Effector memory CD4-positive, alpha-beta T cell (primary cell): ENCODE results near the gene GRK3.

Experiments used
- DNase-seq, 3 donors: peaks; one replicate each; pipeline ENCODE4 v3.0.0-alpha.2; 2020
- H3K27ac ChIP-seq: 2 replicates; pipeline ENCODE4 v1.7.0; 2013; ENCODE audit warnings: mild to moderate bottlenecking, low read length, moderate library complexity; ENCODE audit not compliant: insufficient read depth, poor library complexity, severe bottlenecking
- H3K27me3 ChIP-seq: replicated peaks from 2 replicates; pipeline ENCODE4 v1.7.0; 2013; ENCODE audit warnings: mild to moderate bottlenecking, low read length; ENCODE audit not compliant: insufficient read depth, control insufficient read depth, poor library complexity, severe bottlenecking
- H3K36me3 ChIP-seq: 2 replicates; pipeline ENCODE4 v1.7.0; 2013; ENCODE audit warnings: mild to moderate bottlenecking, low read length, moderate library complexity; ENCODE audit not compliant: control insufficient read depth, insufficient read depth
- H3K4me1 ChIP-seq: 2 replicates; pipeline ENCODE4 v1.7.0; 2013; ENCODE audit warnings: low read length, mild to moderate bottlenecking; ENCODE audit not compliant: control insufficient read depth, insufficient read depth, poor library complexity, severe bottlenecking
- H3K4me3 ChIP-seq: 2 replicates; pipeline ENCODE4 v1.7.0; 2013; ENCODE audit warnings: low read length, low read depth, mild to moderate bottlenecking; ENCODE audit not compliant: insufficient read depth, poor library complexity, severe bottlenecking
- H3K9me3 ChIP-seq: 2 replicates; pipeline ENCODE4 v1.7.0; 2013; ENCODE audit warnings: mild to moderate bottlenecking, low read length, moderate library complexity; ENCODE audit not compliant: control insufficient read depth

The GRK3 gene

DNA sequence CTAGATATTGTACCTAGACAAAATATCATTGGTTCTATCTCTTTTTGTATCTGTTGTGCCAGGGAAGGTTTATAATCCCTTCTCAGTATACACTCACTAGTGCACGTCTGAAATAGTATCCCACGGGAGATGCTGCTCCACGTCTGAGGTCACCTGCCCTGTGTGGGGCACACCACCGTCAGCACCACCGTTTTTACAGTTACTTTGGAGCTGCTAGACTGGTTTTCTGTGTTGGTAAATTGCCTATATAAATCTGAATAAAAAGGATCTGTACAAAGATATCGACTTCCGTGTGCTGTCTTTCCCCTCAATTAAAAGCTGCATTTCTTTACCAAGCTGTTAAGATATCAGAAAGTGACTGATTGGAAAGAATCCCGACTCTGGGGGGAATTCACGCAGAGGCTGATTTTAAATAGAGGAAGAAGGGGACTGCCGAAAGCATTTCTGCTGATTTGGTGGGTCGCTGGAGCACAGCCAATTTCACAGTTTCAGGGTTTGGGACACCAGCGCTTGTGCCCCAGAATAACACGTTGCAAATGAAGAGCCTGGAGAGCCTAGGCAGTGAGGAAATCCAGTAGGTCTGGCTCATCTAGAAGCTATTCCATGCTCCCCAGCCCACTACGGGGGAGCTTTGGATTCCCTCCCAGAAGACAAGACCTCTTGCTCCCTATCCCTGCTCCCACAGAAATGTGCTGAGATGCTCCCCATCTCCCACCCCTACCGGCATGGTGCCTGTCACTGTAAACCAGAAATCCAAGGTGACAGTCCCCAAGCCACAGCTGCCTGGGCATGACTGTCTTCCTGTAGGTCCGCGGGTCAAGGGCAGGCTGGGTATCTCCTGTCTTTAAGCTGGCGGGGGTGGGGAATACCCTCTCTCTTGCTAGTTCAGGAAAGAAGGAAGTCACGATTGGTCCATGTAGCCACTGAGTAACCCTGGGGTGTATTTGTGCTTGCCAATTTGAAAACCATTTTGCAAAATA is 164.8 kb downstream of the GRK3 start:
- no peaks in the 10 kb centered on the region for H3K4me1 ChIP-seq
- no peaks in the 10 kb centered on the region for H3K9me3 ChIP-seq
- H3K36me3 ChIP-seq: no peaks in the 10 kb centered on the region
- no peaks in the 10 kb centered on the region for H3K27me3 ChIP-seq
- DNase-seq: no peak
- H3K4me3 ChIP-seq: no peak overlapping the region
- H3K27ac ChIP-seq: no peak overlapping the region

DNA sequence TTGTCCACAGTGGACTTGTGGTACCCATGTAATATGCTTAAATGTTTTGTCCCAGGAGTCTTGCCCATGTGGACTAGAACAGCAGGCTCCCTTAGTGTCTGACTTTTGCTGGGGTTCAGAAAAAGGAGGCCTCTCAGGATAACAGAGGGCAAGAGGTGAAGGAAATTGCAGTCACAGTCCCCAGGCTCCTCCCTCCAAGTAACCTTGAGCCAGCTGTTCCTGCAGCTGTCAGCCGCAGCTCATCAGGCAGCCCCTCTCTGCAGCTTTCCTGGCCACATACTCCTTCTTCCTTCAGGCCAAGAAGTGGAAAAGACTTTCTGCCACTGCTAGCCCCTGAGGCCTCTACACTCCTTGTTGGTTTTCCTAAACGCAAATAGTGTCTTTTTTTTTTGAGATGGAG is 171.2 kb downstream of the GRK3 start:
- H3K4me1 ChIP-seq: no peaks in the 10 kb centered on the region
- H3K4me3 ChIP-seq: no peak overlapping the region
- no peaks in the 10 kb centered on the region for H3K36me3 ChIP-seq
- DNase-seq: no peak
- no peak overlapping the region for H3K27ac ChIP-seq
- H3K27me3 ChIP-seq: no peaks in the 10 kb centered on the region
- no peaks in the 10 kb centered on the region for H3K9me3 ChIP-seq

DNA sequence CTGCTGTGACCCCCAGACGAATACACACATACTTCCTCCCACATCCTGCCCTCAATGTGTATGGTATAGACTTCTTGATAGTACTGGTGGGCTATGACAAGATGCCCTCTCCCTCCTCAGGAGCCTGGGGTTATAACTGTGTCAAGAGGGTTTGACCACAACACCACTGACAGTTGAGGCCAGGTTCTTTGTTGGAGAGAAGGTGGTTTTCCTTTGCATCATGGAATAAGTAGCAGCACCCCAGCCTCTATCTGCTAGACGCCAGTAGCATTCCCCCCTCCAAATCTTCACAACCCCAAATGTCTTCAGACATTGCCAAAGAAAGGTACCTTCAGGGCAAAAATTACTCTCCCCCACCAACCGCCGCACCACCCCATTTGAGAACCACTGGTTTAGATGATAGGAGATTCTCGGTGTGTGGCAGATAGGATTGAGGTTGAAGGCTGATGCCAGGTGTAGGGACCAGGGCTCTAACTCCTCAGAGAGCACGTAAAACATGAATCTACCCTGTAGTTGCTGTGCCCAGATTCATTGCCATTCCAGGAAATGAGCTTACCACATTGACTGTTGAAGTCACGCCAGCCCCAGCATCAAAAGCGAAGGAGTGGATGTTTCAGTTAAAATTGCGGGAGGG is 172.0 kb downstream of the GRK3 start:
- no peak overlapping the region for H3K4me3 ChIP-seq
- H3K36me3 ChIP-seq: no peaks in the 10 kb centered on the region
- no peaks in the 10 kb centered on the region for H3K27me3 ChIP-seq
- no peak overlapping the region for H3K27ac ChIP-seq
- no peak for DNase-seq
- H3K9me3 ChIP-seq: no peaks in the 10 kb centered on the region
- H3K4me1 ChIP-seq: no peaks in the 10 kb centered on the region

DNA sequence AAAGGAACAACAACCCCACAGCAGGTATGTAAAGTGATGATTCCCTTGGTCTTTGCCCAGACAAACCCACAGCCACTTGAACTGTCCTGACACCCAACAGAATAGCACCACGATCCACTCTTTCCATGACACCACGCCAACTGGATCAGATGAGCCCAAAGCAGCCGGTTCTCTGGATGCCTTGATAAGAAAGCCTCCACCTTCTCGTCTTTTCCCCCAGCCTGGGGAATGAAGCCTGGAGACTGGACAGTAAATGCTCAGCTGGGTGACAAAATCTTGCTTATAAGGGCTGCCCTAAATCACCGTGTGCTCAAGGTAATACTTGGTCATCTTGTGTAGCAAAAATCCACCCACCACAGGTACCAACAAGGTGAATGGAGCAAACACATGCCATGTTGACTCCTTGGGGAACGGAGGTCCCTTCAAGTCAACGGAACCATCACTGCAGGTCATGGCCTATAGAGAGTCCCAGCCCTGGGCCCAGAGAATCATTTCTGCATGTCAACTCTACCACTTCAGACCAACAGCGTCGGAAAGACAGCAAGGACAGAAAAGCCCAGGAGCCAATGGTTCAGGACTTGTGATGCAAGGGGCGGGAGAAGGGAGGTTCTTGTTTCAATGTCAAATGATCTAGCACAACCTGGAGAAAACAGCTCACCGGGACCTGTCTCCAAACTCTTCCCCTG is 175.3 kb downstream of the GRK3 start:
- H3K36me3 ChIP-seq: no peaks in the 10 kb centered on the region
- no peak overlapping the region for H3K27ac ChIP-seq
- H3K9me3 ChIP-seq: no peaks in the 10 kb centered on the region
- DNase-seq: no peak
- H3K4me1 ChIP-seq: no peaks in the 10 kb centered on the region
- H3K27me3 ChIP-seq: no peaks in the 10 kb centered on the region
- no peak overlapping the region for H3K4me3 ChIP-seq

DNA sequence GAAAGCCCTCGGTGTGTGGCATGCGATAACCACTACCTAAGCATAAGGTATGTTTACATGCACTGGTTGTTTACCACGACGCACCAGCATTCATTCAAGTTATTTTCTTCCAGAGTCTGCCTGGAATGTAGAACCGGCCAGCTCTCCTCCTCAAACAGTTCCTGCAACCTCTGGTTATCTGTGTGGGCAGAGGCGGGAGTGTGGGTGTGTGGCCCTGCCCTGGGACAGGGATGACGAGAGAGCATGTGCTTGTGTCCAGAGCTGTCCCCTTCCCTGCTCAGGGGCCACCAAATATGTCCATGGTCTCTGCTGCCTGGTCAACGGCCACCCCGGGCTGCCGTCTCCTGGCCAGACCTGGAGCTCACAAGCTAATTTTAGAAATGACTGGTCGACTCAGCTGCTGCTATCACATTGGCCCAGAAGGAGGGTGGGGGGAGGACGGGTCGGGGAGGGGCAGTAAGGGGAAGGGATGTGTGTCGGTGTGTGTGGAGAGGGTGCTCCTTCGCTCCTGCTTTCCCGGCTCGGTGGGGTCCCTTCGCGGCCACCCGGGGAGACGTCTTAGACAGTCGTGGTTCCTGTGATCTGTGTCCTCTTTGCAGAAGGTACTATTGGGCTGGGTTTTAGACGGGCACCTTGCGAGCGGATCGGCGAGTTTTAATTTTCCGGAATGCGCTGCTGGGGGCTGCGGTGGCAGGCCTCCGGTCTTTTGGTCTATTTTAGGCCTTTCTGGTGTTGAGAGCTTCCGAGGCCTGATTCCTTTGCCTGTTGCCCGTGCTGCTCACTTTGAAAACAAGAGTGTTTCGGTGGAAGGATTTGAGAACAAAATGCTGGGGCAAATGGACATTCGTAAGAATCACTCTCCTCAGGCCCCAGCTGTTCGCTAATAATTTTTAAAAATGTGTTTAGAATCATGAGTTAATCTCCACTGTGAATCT is 177.5 kb downstream of the GRK3 start, which contains the start of gene MYO18B:
TSS of gene MYO18B (plus strand) at position 497 of the 935 bp plus-strand sequence. CDS start 18,905 bp downstream, outside the sequence.
- H3K4me1 ChIP-seq: no peaks in the 10 kb centered on the region
- DNase-seq: no peak
- H3K27me3 ChIP-seq: no peaks in the 10 kb centered on the region
- H3K36me3 ChIP-seq: no peaks in the 10 kb centered on the region
- no peak within 1 kb of the TSS for H3K27ac ChIP-seq
- no peak within 1 kb of the TSS for H3K4me3 ChIP-seq
- H3K9me3 ChIP-seq: no peaks in the 10 kb centered on the region

DNA sequence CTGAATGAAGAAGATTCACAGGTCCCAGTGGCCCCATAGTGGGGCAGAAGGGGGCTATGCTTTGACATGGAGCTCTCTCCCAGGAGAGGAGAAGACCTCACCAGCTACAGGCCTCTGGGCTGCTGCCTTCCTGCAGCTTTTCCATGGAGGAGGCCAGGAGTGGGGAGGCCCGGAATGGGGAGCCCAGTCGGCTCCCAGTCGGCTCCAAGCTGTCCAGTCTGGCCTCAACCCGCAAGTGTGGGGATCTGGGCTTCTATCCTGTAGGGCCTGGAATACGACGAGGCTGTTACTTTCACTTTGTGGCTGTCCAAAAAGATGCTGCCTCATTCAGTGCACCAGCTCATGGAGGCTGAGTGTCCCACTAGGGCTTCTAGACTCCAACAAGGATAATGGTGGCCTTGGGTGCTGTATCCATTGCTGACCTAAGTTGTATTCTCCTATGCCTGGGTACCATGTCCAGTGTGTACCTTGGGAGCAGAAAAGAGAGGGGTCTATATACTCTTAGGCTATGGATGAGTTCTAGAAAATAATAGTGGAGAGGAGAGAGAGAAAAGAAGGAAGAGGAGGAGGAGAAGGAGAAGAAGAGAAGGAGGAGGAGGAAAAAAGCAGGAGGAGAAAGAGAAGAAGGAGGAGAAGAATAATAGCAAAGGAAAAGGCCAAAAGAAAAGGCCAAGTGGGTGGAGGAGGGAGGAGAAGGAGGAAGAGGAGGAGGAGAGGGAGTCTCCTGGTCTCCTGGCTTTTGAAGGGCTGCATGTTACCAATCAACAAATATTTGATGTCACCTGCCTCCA is 178.6 kb downstream of the GRK3 start:
- no peaks in the 10 kb centered on the region for H3K4me1 ChIP-seq
- no peak overlapping the region for H3K27ac ChIP-seq
- H3K36me3 ChIP-seq: no peaks in the 10 kb centered on the region
- H3K9me3 ChIP-seq: no peaks in the 10 kb centered on the region
- H3K4me3 ChIP-seq: no peak overlapping the region
- no peaks in the 10 kb centered on the region for H3K27me3 ChIP-seq
- DNase-seq: no peak

DNA sequence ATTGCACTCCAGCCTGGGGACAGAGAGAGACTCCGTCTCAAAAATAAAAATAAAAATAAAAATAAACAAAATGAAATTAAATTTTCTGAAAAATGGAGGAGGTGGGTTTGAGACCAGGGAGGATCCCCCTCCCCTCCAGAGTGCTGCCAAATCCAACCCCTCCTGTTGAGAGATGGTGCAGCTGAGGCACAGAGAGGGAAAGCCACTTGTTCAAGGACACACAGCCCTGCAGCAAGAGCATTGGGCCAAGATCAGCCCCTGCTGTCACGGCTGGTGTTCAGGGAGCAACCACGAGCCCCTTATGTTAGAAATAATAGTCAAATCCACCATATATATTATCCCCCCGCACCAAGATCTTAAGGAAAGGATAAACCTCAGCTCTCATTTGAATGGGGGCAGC is 180.2 kb downstream of the GRK3 start:
- Histone ChIP-seq H3K27ac (no peak overlapping the region), H3K9me3 (no peaks in the 10 kb centered on the region), H3K4me1 (no peaks in the 10 kb centered on the region), H3K36me3 (no peaks in the 10 kb centered on the region), H3K27me3 (no peaks in the 10 kb centered on the region), H3K4me3 (no peak overlapping the region)
- DNase-seq: no peak

DNA sequence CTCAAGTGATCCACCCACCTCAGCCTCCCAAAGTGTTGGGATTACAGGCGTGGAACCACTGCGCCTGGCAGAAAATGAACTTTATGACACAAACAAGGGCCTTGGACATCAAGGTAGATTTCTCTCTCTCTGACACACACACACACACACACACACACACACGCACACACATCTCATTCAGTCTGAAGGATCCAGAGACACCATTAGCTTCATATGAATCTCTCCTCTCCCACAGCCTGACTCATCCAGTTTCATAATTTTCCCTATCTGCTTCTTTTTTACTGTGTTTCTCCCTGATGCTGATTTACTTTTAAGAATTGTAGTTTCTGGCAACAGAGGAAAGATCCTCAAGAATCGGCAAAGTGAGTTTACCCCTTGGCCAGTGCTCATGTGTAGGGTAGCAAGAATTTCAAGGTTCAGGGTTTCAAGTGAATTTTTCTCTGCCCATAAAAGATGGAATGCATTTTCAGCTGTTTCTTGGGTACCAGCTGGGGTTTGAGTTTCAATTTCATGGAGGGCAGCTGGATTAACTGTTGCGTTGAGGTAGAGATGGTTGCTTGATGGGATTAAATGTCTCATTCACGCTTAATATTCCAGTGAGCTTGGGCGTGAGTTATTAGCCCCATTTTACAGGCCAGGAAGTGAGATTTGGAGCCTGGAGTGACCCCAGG is 181.0 kb downstream of the GRK3 start:
- Histone ChIP-seq H3K4me1 (no peaks in the 10 kb centered on the region), H3K9me3 (no peaks in the 10 kb centered on the region), H3K27me3 (no peaks in the 10 kb centered on the region), H3K36me3 (no peaks in the 10 kb centered on the region), H3K27ac (no peak overlapping the region), H3K4me3 (no peak overlapping the region)
- DNase-seq: no peak
